Fibroblast of upper back skin (primary cell): ENCODE results near the gene EPHA3.
A peak's percentile ranks its signal among the peaks of the same experiment; 100 is the strongest.

ENCODE experiments used
- DNase-seq: peaks from one replicate; pipeline ENCODE4 v3.0.0-alpha.2; 2013

The EPHA3 gene

DNA sequence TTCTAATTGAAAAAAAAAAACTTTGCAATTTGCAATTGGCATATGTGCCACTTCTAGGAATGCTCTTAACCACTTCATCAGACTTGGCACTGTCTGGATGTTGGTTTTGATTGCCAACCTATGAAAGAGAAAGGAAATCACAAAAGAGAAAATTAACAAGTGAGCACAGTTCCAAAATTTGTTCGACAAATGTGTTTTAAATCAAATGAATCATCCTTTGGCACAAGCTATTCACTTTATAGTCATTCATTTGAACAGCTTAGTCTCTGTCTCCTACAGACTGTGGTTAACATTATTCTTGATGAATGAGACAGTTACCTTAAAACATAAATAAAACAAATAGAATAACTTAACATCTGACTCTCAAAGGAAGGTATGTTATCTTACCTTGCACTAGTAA, 265.0 kb downstream of the EPHA3 start:
- DNase-seq, result peak; percentile 91

DNA sequence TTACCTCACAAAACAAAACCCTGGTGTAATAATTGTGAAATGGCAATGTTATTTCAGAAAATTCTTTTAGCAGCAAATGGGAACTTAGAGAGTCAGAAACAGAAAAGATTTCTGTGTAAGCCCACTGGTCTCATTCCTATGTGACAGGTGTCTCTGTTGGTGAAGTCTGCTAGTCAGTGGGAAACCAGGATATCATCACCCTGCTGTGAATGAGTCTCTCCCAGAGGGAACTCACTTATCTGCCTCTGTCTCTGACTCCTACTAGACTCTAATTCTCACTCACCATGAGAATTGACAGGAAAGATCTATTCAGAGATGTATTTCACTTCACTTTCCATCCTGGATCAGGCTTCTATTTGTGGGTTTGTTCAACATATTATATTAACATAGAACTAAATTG, 266.0 kb downstream of the EPHA3 start:
- peak; percentile 60 for DNase-seq

DNA sequence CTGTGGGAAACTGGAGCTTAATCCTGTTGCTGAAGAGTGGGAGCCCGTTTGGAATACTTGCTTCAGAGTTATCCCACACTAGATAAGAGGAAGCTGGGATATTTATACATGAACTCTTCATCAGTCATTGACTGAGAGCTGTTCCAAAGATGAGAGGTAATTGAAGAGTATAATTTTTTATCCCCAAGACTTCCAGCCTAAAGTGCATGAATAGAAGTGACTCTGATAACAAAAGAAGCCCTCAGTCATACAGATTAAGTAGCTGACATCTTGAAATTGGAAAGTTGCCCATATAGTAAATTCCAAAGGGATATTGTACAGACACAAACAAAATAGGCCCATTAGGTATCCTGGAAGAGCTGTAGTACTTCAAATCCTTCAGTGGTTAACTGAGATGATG, 268.0 kb downstream of the EPHA3 start:
- peak; percentile 40 for DNase-seq

DNA sequence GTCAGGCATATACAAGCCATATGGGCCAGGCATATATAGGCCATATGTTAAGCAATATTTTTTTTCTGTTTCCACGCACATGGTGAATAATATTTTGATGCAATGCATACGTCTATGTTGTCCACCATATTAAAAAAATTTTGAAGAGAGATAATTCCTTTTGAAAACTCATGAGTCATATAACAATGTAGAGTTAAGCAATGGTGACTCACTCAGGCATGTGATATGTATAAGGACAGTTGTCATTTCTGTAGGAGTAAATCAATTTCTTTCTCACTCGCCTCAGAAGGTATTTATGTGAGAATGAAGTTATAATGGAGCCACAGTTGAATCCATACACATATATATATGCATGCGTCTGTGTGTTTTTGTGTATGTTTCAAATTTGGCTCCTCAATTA, 272.6 kb downstream of the EPHA3 start:
- peak; percentile 70 for DNase-seq

DNA sequence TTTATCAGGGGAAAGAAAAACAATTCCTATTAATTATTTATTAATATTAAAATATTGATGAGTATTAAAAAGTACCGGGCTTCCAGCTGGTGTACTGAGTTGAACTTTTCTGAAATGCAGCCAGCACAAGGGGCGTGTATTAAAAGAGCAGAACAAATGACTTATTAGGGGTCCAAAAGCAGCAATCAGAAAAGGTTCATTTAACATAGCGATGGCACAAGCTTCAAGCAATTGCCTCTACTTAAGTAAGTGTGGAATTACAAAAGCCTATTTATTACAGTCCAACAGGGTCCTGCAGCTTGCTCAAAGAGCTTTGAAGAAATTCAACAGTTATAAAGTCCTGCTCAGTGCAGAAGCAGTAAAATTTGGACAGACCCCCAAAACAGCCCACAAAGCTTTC, 285.6 kb downstream of the EPHA3 start:
- no peak for DNase-seq

DNA sequence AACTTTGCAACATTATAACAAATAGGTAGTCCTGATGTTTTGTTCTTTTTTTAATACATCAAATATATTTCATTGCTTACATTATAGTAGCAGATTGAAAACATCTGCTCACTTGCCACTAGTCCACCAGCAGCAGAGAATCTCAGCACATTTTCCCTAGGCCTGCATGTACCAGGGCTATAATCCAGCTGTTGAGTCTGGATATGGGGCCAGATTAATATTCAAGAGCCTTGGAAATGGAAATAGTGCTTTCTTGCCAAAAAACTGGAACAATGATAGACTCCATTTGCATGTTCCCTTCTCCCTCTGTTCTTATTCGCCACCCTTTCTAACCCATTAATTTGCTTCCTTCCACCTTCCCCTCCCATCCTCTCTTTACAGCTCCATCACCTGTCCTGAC, 288.0 kb downstream of the EPHA3 start:
- no peak for DNase-seq

DNA sequence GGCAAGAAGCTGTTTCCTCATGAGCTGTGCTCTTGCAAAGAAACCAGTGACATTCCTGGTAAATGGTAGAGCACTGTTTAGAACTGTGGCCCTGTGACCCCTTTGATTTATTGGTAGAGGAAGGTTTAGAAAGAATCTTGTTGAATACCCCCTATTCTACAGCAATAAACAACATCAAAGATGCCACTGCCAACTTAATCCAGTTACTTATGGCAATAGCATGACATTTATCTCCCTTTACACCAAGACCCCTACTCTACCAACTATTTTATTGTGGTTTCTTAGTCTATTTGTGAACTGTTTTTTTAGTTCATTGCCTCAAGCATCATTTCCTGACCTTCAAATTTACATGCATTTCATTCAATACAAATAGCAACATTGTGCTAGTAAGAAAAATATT, 288.6 kb downstream of the EPHA3 start:
- no peak for DNase-seq

DNA sequence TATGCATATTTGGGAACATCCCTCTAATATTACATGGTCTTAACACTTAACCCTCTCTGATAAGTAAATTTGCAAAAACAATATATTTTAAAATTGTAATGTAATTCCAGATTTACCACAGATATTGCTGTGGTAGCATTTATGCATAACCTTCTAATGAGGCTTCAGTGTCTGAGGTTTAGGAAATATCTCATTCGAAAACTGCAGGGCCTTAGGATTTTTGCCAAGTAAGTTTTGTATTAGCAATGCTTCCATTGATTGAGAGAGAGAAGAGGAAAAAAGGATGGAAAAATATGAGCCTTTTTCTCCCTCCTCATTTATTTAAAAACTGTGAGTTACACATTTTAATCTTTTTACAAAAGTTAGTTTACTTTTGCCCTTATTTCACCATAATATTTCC, 294.6 kb downstream of the EPHA3 start:
- DNase-seq, result peak; percentile 72

DNA sequence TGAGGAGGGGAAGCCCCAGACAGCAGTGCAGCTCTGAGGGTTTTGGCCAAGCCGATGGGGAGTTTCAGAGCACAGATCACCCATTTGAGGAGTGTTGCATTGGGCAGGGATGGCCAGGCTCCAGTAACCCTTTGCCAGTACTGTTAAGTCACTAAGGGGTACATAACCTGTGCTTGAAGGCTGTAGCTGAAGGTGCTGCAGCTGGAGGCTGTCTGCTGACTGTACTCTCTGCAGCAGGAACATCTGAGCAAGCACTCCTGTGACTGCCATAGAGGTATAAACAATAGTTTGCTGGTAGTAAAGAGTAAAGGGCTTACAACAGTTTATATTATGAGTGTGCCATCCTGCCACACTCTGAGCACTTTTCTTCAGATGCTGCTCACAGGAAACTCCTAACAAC, 297.8 kb downstream of the EPHA3 start:
- no peak for DNase-seq

DNA sequence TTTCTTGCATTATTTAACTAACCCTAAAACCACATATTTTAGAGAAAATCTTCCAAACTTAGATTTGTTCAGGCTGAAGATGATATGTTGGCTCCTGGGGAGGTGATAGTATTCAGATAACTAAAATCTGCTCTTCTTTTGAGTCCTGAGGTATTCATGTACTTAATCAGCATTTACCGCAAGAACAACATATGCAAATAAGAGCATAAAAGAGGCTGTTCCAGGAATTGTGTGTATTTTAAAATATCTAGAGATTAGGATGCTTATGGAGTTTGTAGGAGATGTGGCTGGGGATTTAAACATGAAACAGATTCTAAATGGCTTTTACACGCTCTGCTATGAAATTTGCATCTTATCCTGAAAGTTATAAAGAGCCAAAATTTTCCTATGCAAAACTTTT, 298.2 kb downstream of the EPHA3 start:
- no peak for DNase-seq

DNA sequence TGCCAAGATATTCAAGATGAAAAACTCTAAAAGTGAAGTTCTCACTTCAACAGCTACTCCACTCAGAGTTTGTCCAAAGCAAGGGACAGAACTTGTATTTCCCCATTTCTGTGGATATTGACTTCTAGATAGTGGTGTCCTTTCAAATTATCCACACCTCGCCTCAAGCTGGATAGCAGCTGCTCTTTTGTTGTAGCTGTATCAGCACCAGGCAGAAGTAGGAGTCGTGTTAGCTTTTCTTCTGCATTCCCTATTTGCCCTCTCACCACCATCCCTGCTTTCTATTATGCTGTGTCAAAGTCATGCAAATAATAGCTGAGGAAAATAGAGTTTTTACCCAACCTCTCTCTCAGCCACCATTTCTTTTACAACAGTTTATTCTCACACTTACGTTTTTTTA, 303.8 kb downstream of the EPHA3 start:
- no peak for DNase-seq

DNA sequence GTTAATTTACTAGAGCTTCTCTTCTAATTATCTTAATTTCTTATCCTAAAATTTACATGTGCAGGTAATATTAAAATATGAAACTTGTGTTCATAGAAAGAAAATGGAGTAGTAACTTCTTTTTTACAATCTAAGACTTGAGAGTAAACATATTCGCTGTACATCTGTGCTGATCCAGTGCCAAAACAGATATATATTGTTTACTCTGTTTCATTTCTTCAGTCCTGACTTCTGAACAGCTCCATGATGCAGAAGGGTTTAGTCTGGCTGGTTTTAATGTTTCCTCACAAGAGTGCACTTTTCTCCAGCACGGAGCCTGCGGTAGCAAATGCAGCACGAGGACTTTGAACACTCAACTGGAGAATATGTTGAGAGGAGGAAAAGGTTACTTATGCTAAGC, 306.8 kb downstream of the EPHA3 start:
- DNase-seq, result no peak

DNA sequence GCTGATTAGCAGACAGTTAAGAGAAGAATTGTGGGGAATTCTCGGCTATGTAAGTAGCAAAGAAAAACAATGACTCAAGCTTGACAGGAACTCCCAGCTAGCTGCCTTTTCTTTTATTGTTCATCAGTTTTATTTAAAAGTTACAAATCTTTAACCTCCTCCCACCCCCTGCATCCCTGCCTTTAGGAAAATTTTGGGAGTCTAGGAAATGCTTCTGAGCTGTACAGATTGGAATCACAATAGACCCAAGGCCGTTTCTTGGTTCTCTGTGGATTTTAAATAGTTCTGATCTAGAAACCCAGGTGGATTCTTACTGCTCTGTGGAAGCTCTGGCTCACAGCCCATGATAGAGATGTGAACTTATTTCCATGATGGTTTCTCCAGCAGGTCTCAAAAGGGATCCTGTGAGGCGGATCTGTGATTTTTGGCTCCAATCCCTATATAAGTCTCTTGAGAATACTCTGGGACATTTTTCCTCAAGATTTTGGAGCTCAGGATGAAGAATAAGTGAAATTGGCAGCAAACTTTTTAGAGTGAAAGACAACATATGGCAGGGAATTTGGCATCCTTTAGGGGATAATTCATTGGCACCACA, 312.3 kb downstream of the EPHA3 start:
- DNase-seq, result peak; percentile 68

DNA sequence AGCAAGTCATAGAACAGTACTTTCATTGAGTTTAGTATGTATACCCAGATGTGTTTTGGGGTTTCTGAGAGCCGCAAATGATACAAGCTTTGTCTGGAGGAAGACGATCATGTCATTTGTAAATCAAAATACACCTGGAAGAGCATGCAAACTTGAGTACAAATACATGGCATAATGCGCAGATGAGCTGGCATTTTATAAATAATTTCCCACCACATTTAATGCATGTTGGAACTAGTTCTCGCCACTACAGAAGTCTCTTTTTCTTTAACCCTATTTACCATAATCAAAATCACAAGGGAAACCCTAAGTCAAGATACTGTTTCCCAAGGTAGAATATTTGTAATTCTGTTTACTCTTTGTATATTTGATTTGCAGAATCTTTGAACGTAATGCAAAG, 318.6 kb downstream of the EPHA3 start:
- DNase-seq, result no peak

DNA sequence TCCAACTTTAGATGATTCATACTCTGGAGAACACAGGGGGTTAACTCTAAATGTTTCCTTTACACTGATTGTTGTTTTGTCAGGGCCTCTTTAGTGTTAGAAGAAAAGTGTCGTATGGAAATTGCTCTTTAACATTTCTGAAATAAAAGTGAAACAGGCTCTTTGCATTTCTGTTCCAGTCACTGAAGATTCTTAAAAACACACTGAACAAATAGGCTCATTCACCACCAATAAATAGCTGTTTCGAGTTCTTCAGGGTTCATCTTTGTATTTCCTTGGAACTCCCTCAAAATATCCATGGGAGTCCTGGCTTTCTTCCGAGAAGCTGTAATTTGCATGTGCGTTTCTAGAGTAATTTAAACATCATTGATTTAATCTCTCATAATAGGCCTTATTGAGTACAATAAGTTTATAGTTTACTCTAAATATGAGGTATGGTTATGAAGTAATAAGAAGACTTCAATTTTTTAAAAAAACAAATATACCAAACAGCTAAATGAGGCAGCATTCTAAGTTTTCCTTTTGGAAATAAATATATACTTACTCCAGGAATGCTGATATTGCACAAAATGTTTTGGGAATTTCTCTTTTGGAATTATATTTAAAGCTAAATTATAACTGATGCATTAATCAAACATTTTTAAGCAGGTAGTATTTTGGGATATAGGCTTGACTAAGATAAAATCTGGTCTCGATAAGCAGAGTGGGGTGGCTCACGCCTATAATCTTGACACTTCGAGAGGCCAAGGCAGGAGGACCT, 327.4 kb downstream of the EPHA3 start:
- no peak for DNase-seq

DNA sequence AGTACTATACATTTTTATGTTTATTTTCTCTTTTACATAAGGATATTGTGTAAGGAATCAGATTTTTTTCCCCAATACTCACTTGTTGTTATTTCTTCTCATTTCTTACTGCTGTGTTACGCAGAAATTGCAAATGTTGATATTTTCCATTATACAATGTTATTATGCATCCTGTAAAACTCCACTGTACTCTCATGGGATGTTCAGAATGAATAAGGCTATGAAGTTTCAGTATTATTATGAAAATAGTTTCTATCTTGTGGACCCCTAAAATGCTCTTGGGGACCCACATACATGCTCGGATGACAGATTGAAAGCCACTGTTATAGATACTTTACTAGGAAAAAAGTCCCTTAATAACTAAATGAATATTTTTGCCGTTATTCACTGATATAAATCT, 329.4 kb downstream of the EPHA3 start:
- DNase-seq, result no peak

DNA sequence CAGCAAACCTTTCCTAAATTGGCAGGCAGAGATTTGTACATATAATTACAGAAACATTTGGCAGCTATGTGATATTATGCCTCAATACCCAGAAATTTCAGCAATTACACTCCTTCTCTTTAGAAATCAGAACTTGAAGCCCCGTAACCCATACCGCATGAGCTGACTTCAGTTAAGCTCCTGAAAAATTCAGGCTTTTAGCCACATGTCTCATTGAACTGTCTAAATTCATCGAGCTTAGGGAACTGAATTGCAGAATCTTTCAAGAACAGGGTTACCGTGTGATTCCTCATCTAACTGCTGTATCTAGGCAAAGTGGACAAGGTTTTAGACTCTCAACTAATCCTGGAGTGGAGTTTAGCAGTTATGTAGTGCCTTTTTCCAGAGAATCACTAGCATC, 333.0 kb downstream of the EPHA3 start:
- DNase-seq, result no peak

DNA sequence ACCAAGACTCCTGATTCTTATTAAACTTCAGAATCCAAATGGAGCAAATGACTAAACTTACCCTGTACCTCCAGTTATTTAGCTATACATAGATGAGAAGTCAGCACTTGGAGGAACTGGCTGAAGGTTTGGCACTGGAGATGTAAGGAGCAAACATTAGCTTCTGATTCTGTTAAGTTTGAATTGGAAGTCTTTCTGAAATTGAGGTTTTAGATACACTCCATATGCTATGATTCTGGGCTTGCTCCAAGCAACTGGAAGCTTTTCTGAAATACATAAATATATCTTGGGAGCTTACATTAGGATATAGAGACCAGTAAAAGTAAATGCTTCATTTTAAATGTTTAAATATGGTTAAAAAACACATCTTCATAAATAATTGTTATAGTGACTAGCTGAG, 333.7 kb downstream of the EPHA3 start:
- no peak for DNase-seq

DNA sequence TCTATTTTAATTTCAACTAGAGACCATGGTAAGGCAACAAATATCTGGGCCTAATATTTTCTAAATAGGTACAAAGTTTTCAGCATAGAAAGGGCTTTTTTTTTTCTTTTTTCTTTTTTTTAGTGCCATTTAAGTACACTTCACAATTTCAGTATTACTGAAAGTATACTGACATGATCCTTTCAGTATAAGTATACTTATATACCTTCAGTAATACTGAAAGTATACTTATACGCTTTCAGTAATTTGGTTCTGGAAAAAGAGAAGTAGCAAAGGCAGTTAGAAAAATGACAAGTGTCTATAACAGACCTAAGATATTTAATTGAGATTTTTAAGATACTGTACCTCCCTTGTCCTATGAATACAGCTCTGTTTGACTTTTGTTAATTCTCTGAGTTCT, 339.2 kb downstream of the EPHA3 start:
- DNase-seq, result no peak

DNA sequence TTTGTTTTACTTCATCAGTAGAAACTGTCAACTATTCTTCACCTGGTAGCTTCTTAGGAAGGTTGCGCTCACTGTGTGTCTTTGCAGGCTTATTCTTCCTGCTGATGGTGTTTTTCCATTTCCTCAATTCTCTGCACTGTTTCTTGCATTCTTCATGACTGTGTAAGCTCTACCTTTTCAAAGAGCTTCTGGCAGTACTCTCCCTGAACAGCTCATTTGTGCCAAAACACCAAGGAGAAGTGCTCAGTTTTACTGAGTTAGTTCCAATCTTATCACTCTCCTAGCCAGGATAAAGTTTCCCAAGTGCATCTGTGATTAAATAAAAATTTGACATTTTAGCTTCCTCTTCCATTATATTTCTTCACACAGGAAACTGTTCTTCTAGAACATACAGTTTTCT, 339.8 kb downstream of the EPHA3 start:
- no peak for DNase-seq

DNA sequence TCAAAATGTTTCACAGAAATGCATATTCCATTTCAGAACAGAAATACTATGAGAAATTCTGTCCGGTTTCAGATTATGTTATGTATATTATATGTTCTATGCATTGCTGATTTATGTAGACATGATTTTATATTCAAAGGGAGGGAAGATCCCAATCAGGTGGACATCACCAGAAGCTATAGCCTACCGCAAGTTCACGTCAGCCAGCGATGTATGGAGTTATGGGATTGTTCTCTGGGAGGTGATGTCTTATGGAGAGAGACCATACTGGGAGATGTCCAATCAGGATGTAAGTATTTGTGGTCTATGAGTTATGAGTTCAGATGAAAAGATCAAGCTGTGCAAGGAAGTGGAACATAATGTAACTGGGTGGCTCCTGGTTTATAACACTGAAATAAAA, 341.7 kb downstream of the EPHA3 start:
- peak; percentile 24 for DNase-seq

DNA sequence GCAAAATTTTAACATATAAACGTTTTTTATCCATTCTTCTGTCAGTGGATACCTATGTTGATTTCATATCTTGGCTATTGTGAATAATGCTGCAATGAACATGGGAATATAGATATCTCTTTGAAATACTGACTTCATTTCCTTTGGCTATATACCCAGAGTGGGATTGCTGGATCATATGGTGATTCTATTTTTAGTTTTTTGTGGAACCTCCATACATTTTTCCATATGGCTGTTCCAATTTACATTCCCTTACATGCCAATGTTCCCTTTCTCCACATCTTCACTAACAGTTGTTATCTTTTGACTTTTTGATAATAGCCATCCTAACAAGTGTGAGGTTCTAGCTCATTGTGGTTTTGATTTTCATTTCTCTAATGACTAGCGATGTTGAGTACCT, 344.6 kb downstream of the EPHA3 start:
- no peak for DNase-seq

DNA sequence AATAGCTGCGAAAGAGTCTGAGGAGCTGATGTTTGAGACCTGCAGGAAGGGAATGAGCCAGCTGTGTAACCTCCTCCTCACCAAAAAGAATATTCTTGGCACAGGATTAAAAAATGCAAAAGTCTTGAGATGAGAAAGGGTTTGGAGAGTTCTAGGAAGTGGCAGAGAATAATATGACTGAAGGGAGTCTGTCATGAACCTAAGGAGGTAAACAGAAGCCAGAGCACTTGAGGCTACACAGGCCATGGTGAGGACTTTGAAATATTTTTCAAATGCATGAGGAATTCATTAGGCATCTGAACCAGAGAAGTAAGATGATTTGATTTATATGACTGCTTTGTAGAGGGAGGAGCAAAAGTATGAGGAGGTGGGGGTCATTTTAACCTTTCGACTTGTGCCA, 347.8 kb downstream of the EPHA3 start:
- DNase-seq, result no peak

DNA sequence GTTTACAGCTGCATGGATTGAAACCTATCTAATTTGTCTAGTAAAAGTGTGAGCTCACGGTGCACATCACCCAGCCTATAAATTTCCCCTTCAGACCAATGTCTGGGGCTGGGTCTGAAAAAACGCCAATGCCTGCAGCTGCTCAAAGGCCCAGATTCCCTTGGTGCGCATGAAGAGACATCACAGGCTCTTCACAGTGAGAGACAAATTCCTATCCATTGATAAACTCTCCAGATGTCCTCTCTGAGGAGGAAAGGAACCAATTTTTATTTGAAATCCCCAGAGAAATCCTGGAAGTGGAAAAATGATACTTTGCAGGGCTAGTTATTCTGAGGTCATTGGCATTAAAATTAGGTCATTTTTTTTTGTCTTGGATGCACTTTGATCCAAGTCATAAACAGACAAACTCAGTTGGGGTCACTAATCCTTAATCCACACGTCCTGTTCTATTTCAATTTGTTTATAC, 360.5 kb downstream of the EPHA3 start:
- peak; percentile 26 for DNase-seq

DNA sequence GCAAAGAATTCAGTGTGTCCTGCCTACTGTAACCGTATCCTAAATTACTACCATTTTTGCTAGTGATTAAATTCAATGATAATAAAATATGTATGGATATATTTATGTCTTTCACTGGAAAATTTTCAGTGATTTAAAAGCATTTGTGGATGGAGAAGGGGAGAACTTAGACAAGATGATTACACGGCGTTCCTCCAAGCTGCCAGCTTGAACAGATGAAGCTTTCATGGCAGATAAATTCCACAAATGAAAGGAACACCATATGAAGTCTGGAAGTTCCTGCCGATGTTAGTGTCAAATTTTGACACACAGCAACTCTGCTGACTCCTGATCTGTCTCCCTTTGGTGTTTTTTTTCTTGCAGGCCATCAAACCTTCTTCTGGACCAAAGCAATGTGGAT, 364.7 kb downstream of the EPHA3 start:
- DNase-seq, result no peak
